ENCODE measurements around the gene GAK.

DNA sequence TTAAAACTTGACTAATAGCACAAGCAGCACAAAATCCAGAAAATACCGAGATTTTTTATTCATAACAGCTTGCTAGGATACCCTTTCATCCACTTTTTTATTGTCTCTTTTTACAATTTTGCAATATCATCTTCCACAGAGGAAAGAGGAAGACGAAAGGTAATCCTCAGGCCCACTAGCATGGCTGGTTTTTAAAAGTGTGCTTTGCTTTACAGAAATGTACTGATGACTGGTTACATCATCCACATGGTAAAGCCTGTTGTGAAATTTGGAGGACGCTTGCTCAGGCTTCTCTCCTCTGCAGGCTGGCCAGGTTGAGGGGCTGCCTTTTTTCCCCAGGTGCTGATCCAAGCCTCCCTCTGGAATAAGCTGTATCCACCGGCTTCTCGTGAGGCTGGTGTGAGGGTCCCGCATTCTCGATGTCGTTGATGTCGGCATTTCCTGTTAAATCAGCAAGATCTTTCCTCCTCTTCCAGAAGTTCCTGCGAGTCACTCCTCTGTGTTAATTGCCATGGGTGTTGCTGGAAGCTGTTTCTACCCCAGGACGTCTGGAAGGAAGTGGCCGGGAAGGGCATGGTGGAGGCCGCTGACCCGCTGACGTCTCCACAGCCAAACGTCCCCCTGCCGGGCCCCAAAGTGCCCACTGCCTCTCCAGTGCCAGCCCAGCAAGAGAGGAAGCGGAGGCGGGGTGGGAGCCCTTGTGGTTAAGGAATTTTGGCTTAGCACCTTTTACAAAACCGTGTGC lies 47.0 kb upstream of the GAK start:
- TF ChIP-seq, protein P1, sequence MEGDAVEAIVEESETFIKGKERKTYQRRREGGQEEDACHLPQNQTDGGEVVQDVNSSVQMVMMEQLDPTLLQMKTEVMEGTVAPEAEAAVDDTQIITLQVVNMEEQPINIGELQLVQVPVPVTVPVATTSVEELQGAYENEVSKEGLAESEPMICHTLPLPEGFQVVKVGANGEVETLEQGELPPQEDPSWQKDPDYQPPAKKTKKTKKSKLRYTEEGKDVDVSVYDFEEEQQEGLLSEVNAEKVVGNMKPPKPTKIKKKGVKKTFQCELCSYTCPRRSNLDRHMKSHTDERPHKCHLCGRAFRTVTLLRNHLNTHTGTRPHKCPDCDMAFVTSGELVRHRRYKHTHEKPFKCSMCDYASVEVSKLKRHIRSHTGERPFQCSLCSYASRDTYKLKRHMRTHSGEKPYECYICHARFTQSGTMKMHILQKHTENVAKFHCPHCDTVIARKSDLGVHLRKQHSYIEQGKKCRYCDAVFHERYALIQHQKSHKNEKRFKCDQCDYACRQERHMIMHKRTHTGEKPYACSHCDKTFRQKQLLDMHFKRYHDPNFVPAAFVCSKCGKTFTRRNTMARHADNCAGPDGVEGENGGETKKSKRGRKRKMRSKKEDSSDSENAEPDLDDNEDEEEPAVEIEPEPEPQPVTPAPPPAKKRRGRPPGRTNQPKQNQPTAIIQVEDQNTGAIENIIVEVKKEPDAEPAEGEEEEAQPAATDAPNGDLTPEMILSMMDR (IDR thresholded peaks at IDR 0.05) = no peak
- TF ChIP-seq EZH2 (IDR thresholded peaks at IDR 0.05) = no peak
- TF ChIP-seq EZH2phosphoT487 (IDR thresholded peaks at IDR 0.05) = no peak
